Measurements from ENCODE around the gene USF2. TPM values are rescaled to one million over a fixed set of nuclear protein-coding genes. Genes with fewer than 3 reads are reported as not detected.

USF2 gene
- total RNA-seq, 1 donor from 2014 or later: 152 TPM

DNA sequence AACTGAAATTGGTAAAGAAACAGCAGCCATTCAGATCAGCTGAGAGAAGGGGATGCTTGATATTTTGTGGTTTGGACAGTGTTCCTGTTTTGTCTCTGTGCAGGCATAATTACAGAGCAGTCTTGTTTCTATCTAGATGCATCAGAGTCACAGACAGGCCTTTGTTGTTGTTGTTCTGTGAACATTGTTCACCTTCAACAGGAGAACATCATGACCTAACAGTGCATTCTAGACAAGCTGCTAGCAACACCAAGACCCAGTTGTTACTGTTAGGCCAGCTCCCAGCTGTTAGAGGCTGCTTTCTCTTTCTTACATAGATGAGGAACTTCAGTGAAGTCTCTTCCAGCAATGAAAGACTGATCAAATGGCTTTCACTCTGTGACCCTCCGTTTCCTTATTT, 28.4 kb upstream of the USF2 start:
- no peaks in the 10 kb centered on the region for H3K27me3 ChIP-seq
- peak overlapping the region; percentile 31 for H3K27ac ChIP-seq
- H3K4me1 ChIP-seq: no peaks in the 10 kb centered on the region
- peak; percentile 70 for ATAC-seq
- TF ChIP-seq, protein P1, sequence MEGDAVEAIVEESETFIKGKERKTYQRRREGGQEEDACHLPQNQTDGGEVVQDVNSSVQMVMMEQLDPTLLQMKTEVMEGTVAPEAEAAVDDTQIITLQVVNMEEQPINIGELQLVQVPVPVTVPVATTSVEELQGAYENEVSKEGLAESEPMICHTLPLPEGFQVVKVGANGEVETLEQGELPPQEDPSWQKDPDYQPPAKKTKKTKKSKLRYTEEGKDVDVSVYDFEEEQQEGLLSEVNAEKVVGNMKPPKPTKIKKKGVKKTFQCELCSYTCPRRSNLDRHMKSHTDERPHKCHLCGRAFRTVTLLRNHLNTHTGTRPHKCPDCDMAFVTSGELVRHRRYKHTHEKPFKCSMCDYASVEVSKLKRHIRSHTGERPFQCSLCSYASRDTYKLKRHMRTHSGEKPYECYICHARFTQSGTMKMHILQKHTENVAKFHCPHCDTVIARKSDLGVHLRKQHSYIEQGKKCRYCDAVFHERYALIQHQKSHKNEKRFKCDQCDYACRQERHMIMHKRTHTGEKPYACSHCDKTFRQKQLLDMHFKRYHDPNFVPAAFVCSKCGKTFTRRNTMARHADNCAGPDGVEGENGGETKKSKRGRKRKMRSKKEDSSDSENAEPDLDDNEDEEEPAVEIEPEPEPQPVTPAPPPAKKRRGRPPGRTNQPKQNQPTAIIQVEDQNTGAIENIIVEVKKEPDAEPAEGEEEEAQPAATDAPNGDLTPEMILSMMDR (IDR thresholded peaks at IDR 0.05): no peak
- no peak for DNase-seq
- no peaks in the 10 kb centered on the region for H3K36me3 ChIP-seq
- peaks cover 7% of the 10 kb centered on the region for H3K9me3 ChIP-seq
- intact Hi-C loops (cut with DNase I): no loop called here
- no peak overlapping the region for H3K4me3 ChIP-seq

DNA sequence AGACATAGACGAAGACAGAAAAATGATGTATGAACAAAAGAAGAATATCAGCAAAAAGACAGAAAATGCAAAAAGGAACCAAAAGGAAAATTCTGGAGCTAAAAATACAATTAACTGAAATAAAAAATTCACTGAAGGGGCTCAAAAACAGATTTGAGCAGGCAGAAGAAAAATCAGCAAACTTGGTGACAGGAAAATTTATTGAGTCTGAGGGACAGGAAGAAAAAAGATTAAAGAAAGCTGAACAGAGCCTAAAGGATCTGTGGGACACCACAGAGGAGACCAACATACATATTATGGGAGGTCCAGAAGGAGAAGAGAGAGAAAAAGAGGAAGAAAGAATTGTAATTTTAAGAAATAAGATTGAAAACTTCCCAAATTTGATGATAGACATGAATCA, 27.3 kb upstream of the USF2 start:
- TF ChIP-seq, protein P1 (IDR thresholded peaks at IDR 0.05): no peak
- intact Hi-C loops (cut with DNase I): no loop called here
- H3K27me3 ChIP-seq: no peaks in the 10 kb centered on the region
- H3K9me3 ChIP-seq: peaks cover 7% of the 10 kb centered on the region
- no peaks in the 10 kb centered on the region for H3K36me3 ChIP-seq
- H3K27ac ChIP-seq: no peak overlapping the region
- H3K4me3 ChIP-seq: no peak overlapping the region
- ATAC-seq: no peak
- H3K4me1 ChIP-seq: no peaks in the 10 kb centered on the region
- no peak for DNase-seq

- TF ChIP-seq, protein P1 (IDR thresholded peaks at IDR 0.05): no peak
- H3K4me1 ChIP-seq: peaks cover 4% of the 10 kb centered on the region
- DNase-seq (no peak), ATAC-seq (no peak)
- peaks cover under 1% of the 10 kb centered on the region for H3K9me3 ChIP-seq
- peaks cover 11% of the 10 kb centered on the region for H3K27me3 ChIP-seq
- H3K4me3 ChIP-seq: no peak overlapping the region
- intact Hi-C loops (cut with DNase I): no loop called here
- H3K27ac ChIP-seq: peak overlapping the region; percentile 95
- no peaks in the 10 kb centered on the region for H3K36me3 ChIP-seq
These were observed 22.2 kb upstream of the USF2 start for GRCh38 chr19:35246466-35247092.

DNA sequence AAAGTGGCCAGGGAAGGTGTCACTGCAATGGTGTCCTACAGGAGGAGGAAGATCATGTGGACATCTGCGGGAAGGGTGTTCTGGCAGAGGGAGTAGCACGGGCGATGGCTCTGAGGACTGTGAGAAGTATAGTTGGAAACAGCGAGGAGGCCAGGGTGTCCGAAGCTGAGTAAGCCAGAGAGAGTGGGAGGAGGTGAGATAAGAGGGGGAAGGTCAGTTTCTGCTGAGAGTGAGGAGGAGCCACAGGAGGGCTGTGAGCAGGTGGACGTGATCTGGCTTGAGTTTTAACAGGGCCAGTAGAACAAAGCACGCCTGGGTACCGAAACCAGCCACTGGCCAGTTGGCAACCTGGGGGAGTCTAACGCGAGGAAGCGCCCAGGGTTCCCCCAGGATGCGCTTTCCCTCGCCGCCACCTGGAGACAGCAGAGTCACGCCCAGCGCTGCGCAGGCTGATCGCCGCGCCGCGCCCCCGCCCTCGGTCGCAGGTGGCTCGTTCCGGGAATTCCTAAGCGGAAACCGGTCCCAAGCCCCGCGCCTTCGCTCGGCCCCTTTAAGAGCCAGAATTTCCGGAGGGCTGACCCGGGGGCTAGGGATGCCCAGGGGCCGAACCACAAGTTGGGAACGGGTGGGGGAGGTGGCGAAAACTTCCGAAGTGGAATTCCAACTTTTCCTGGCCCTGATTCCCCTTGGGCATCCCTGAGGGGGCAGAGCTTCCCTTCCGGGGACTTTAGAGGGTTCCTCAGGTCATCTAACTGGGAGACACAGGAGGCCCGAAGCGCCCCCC, 21.0 kb upstream of the USF2 start:
- DNase-seq (peak; percentile 92), ATAC-seq (peak; percentile 87)
- Histone ChIP-seq H3K27me3 (peaks cover 11% of the 10 kb centered on the region), H3K36me3 (no peaks in the 10 kb centered on the region), H3K9me3 (no peaks in the 10 kb centered on the region), H3K27ac (peak overlapping the region; percentile 95), H3K4me3 (peak overlapping the region; percentile 69), H3K4me1 (peaks cover 4% of the 10 kb centered on the region)
- intact Hi-C loops (cut with DNase I): no loop called here
- TF ChIP-seq, protein P1 (IDR thresholded peaks at IDR 0.05): peak; percentile 51

- Histone ChIP-seq H3K9me3 (no peaks in the 10 kb centered on the region), H3K27ac (peak within 1 kb of the TSS; percentile 95), H3K36me3 (peaks cover 6% of the 10 kb centered on the region), H3K4me1 (peaks cover 4% of the 10 kb centered on the region), H3K4me3 (peak within 1 kb of the TSS; percentile 69), H3K27me3 (peaks cover 11% of the 10 kb centered on the region)
- ATAC-seq (peak; percentile 94), DNase-seq (peak; percentile 94)
- intact Hi-C loops (cut with DNase I): no loop called here
- TF ChIP-seq, protein P1 (IDR thresholded peaks at IDR 0.05): no peak
These were observed 20.2 kb upstream of the USF2 start, which contains the start of gene LSR for GRCh38 chr19:35248310-35249145. Gene LSR (plus strand): TSS chr19:35249002. CDS start chr19:35249023, 21 bp downstream.
